NCI-H1417 treated with DMSO at 0.1 percent for 48 hours (cell line): ENCODE measurements around the gene CDC37.

Experiments used
- DNase-seq: peaks from one replicate; lab custom pipeline; 2025; lab: John Stamatoyannopoulos, UW

CDC37 gene

DNA sequence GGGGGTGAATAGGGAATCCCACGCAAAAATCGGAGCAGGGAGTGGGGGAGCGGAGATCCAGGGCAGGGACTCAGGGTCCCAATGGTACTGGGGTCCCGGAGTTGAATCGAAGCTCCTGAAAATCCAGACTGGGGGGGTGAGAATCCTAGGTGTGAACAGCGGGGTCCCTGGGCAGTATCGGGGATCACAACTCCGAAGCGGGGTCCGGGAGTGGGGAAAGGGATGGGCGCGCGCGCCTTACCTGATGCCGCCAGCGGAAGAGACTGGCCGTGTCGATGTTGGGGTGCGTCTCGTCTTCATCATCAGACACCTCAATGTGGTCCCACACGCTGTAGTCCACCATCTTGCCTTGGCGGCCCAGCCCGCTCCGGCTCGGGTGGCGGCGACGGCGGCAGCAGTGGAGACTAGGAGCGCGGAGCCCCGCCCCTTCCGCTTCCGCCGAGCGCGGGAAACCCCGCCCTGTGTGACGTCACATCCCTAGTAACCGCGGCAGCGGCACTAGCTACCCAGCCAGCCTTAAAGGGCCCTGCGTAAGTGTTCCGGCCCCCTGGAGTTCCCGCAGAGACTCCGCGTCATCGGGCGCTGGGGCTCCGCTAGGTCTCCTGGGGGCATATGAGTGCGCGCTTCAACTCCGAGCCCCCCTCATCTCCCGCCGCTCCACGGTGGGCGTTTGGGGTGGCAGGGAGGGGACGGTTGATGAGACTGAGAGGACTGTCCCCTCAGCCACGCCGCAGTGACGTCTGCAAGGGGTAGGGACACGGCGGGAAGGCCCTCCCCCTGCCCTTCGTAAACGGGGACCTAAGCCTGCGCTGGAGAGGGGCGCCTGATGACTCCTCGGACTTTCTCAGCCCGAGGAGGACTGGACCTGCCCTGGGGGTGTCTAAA is at the start of gene CDC37:
Gene CDC37, minus strand, starts transcription at position 406 of the 885 bp plus-strand sequence. Its CDS starts 63 bp downstream, at position 343.
- peak; percentile 86 for DNase-seq

DNA sequence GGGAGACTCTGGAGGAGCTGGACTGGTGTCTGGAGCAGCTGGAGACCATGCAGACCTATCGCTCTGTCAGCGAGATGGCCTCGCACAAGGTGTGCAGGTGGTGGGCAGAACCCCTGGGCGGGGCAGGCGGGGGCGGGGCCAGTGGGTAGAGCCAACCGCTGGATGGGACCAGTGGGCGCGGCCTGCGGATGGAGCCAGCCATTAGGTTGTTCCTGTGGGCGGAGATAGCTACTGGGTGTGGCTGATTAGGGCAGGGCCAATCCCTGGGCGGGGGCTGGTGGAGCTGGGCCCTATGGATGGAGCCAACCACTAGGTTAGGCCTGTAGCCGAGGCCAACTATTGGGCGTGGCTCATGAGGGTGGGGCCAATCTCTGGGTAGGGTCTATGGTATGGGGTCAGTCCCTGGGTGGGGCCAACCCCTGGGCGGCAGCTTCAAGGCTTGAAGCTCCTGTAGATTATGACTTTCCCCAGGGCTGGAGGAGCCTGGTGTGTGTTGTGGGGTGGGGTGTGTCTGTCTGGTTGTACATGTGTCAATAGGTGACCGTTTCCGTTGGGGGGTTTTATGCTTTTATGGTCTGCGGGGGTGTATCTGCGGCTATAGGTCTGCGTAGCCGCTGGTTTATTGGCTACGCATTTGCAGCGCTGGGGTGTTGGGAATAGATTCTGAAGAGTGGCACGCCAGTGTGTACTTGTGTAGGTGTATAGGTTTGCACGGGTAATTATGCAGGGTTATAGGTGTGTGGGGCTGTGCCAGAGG is 47.7 kb upstream of the CDC37 start:
- DNase-seq: no peak

DNA sequence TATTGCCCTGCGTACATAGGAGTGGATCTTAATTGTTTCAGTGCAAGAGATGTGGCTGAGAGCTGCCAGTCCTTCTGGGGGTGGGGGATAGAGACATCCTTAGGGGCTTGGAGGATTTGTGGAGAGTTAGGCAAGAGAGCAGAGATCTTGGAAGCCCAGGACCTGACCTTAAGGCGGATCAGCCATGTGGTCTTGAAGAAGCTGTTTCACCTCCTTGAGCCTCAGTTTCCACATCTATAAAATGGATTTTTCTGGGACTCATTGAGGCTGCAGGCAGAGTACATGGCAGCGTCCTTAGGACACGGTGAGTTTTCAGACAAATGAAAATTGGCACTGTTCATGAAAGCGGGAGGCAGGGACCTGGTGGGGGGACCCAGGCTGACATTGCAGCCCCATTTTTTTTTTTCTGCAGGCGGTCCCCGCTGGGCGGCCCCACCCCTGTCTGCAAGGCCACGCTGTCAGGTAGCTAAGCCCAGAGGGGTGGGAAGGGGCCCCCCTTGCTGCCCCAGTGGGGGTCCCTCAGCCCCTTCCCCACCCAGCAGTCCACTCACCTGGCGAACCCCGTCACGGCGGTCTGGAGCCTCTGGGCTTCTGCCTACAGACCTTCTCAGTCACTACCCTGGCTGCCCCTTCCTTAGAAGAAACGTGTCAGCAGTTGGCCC is 47.0 kb upstream of the CDC37 start:
- no peak for DNase-seq

DNA sequence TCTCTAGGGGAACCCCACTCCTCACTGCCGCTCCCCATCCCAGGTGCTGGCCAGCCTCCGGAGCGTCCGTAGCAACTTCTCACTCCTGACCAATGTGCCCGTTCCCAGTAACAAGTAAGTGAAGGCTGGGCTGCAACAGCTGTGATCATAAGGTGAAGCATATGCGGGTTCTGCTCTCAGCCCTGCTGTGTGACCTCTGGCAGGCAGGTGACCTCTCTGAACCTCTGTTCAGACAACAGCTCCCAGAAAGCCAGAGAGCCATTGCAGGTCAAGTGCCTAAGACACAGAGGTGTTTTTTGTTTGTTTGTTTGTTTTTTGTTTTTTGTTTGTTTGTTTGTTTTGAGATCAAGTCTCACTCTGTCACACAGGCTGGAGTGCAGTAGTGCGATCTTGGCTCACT is 45.7 kb upstream of the CDC37 start:
- DNase-seq: no peak

DNA sequence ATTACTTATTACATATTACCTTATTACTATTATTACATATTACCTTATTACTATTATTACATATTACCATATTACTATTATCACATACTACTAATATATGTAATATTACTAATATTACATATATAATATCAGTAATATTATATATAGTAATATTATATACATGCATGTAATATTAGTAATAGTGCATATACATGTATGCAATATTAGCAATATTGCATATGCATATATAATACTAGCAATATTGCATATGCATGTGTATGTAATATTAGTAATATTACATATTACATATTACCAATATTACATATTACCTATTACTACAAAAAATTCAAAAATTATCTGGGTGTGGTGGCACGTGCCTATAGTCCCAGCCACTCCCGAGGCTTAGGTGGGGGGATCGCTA is 39.4 kb upstream of the CDC37 start:
- DNase-seq: no peak

DNA sequence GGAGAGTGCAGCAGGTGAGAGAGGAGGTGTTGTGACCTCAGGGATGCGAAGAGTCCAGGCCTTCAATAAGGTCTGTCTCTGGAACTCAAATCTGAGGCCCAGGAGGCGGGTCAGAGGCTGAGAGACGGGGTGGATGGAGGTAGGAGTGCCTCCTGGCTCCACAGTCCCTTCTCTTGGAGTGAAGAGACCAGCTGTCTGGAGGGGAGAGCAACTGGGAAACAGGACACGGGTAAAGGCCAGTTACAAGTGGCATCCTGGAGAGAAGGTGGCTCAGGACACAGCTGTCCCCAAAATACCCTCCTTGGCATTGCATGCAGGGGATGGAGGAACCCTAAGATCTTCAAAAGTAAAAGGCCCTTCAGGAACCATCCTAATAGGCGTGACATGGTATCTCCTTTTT is 36.2 kb upstream of the CDC37 start:
- DNase-seq: no peak

DNA sequence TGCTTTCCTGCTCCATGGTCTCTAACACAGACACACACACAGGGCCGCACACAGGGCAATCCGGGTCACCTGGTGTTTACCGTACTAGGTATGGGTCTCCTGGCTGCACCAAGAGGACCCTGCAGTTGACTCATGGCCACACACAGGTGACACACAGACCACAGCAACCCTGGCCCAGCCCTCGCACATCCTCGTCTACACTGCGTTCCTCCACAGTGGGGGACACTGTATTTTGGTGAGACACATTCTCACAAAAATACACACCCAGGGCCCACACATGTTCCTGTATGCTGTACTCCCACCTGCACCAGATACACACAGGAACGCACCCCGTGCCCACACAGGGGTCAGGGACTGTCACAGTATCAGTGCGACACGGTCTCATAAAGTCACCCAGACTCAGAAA is 29.8 kb upstream of the CDC37 start:
- no peak for DNase-seq

DNA sequence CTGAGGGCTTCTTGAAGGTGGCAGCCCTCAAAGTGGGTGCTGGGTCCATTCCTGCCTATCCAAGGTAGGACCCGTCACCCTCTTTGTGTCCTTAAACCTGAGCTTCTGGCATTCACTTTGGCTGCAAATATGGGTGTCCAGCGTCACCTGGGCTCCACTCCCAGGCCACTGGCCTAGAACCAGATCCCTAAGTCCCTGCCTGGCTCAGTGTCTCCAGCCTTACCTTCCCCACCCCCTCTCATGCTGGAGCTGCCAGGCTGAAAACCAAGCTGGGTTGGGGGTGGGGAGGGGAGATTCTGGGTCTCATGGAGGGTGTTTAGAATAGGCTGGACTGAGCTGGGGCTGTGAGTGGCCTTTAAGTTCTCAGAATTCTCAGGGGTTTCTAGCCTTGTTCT is 29.4 kb upstream of the CDC37 start:
- no peak for DNase-seq

DNA sequence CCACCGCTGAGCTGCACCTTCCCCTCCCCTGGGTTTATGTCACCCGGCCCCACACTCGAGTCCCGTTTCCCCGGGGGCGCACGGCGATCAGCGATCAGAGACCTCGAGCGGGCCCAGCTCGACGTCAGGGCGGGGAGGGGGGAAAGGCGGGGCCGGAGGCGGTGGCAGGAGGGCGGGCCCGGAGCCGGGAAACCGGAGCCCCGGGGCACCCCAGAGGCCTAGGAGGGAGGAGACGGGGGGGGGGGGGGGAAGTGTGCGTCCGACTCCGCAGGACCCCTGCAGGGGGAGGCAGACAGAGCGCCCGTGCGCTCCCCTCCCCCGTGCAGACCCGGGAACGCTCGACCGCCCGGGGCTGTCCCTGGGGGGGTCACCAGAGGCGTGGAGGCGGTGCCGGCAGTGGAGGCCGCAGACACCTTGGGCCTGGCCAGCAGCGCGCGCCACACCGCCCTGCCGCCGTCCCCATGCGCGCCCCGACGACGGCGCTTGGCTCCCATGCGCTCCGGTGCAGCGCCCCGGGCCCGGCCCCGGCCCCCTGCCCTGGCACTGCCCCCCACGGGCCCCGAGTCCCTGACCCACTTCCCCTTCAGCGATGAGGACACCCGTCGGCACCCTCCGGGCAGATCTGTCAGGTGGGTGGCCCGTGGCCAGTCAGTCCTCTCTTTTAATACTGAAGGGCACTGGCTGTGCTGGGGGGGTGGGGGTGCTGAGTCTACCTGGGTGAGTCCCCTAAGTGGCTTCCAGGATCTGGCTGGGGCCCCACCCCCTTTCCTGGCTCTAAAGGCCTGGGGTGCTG is 28.8 kb upstream of the CDC37 start:
- no peak for DNase-seq

DNA sequence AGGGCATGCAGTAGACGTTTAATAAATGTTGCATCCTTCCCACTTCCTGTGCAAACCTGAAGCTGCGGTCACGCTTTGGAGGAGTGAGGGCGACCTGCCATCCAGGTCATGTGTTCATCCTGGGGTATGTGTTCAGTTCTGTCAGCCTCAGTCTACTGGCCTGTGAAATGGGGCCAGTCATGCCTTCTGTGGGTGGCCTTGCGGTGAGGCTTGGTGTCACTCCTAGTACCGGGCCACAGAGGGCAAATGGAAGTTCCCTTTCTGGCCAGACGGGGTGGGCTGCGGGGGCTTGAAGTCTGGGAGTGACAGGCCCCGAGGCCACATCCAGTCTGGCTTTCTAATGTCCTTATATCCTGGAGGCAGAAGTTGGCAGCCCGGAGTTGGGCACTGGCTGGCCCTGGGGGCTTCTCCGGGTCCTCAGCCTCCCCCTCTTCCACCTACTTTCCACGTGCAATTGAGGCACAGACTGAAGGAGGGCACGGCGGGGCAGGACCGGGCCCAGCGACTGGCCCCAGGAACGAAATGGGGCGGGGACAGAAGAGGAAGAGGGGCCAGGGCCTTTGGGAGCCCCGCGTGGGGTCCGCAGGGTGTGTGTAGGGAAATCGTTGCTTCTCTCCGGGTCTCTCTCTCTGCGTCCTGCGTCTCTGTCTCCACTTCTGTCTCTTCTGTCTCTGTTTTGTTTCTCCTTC is 28.1 kb upstream of the CDC37 start:
- no peak for DNase-seq

DNA sequence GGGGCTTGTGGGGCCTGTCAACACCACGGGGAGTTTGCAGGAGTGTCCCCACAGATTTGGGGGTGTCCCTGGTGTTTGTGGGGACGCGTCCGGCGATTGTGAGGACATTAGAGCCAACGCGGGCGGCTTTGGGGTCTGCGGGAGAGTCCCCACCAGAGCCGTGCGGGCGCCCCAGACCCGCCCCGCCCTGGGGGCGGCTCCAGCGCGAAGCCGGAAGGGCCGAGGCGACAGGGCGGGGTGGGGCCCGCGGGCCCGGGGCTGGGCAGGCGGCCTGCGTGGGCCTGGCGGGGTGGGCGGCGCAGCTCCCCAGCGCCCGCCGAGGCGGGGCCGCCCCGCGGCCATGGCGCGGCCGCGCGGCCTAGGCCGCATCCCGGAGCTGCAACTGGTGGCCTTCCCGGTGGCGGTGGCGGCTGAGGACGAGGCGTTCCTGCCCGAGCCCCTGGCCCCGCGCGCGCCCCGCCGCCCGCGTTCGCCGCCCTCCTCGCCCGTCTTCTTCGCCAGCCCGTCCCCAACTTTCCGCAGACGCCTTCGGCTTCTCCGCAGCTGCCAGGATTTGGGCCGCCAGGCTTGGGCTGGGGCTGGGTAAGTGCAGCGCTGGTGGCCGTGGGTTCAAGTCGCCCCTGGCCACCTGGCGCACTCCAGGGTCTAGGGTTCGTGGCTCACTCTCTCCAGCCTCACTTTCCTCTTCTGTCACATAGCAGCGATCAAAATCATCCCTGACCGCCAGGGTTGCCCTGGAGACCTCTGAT is 27.3 kb upstream of the CDC37 start:
- no peak for DNase-seq

DNA sequence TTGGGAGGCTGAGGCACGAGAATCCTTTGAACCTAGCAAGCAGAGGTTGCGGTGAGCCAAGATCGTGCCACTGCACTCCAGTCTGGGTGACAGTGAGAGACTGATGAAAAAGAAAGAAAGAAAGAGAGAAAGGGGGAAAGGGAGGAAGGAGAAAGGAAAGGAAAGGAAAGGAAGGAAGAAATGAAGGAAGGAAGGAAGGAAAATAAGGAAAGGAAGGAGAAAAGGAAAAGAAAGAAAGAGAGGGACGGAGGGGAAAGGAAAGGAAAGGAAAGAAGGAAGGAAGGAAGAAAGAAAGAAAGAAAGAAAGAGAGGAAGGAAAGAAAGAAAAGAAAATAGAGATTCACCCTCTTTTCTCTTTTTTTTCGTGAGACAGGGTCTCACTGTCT is 25.6 kb upstream of the CDC37 start:
- no peak for DNase-seq

DNA sequence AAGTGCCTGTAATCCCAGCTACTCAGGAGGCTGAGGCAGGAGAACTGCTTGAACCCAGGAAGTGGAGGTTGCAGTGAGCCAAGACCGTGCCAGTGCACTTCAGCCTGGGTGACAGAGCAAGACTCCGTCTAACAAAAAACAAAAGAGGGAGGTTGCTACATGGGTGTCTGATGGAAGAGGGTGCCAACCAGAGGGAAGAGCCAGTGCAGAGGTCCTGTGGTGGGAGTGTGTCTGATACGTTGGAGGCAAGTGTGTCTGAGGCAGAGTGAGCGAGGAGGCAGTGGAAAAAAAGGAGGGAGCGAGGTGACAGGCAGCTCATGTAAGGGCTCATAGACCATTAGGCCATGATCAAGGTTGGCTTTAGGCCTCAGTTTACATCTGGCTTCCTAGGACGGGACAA is 23.8 kb upstream of the CDC37 start:
- DNase-seq: no peak

DNA sequence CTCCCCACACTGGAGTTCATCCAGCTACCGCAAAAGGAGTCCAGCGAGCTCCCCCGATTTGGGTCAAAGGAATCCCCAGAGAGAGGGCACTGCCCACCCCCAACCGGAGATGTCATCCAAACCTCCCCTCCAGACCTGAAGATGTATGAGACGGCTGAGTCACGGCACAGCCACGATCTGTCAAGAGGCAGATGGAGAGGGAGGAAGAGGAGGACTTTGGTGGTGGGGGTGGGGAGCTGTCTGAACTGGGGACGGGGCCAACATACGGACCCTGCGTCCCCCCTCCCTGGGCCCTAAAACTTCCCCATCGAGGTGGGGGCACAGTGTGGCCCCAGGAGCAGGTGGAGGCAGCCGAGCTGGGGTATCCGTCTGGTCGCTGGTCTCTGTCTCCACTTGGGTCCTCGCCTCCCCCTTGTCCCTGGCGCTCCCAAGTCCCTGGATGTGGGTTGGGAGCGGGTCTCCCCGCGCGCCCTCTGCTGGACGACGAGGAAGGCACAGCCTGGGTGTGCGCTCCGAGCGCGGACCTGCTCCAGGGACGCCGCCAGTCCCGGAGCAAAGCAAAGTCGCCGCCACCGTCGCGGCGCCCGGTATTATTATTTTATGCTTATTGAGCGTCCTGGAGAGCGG is 20.8 kb upstream of the CDC37 start:
- DNase-seq: no peak

DNA sequence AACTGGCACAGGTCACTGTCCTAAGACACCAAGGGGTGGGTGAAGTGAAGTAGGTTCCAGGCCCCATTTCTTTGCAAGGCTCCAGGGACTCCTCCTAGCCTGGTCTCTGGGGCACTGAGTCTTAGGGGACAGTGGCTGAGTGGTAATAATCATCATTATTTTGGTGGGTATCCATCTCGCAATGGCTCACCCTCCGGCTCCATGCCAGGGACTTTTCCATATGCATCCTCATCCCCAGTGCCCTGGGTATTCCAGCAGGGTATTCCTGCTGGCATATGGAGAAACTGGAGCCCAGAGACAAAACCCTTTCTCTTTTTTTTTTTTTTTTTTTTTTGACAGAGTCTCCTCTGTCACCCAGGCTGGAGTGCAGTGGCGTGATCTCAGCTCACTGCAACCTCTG is 19.5 kb upstream of the CDC37 start:
- no peak for DNase-seq

DNA sequence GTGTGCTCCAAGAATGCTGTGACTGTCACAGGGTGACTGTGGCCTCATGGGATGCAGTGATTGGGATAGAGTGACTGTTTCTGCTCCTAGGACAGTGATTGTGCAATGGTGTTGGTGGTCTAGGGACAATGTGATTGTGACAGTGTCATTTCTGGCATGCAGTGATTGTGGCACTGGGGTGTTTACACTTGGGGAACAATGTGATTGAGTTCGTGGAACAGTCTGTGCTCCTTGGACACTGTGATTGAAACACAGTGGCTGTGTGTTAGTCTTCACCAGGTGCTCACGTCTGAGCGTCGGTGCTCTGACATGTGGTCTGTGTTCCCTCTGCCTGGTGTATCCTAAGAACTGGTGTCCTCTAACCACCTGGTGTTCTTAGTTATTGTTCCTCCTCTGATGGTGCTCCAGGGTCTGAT is 18.7 kb upstream of the CDC37 start:
- DNase-seq: no peak

DNA sequence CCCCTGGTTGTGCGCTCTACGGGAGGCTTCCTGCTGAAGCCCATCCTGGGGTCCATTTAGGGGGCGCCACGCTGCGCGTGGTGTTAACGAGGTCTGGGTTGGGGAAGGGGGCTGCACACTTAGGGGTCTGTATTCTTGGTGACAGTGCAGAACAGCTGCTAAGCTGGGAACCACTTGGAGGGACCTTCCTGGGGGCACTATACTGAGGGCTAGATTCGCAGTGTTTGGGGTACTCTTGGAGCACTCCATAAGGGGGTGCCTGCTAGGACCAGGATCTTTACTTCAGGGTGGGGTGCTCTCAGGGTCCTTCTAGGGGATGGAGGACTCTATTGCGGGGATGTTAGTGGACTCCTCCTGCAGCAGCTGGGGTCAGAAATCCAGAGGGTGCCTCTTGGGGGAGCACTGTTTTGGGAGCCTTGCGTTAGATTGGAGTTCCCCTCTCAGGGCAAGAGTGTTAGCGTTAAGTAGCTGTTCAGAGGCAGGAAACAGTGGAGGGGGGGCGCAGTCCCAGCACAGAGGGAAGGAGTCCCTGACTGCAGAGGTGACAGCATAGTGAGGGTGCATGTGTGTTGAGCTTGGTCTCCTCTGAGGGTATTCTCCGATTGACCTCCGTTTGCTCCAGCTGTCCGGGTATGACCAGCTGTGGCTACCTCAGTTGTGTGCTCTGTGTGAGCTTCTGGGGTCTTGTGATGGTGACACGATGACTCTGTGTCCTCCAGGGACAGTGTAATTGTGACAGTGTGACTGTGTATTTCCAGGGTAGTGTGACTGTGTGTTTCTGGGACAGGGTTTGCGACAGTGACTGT is 18.1 kb upstream of the CDC37 start:
- DNase-seq: no peak

DNA sequence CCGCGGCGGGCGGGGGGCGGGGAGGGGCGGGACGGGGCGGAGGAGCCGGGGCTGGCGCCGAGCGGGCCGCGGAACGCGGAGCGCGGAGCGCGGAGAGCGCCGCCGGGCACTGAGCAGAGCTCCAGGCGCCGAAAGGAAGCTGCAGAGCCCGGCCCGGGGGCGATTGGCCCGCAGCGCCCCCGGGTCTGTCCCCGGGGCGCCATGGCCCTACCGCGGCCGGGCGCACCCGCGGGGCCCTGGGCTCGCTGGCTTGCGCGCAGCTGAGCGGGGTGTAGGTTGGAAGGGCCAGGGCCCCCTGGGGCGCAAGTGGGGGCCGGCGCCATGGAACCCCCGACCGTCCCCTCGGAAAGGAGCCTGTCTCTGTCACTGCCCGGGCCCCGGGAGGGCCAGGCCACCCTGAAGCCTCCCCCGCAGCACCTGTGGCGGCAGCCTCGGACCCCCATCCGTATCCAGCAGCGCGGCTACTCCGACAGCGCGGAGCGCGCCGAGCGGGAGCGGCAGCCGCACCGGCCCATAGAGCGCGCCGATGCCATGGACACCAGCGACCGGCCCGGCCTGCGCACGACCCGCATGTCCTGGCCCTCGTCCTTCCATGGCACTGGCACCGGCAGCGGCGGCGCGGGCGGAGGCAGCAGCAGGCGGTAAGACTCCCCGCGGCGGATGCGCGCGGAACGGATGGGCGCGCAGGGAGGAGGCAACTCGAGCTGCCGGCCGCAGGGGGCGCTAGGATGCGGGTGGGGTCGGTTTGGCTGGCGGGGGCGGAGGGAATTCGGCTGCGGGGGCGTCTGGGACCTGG is 17.3 kb upstream of the CDC37 start, which contains the start of gene PDE4A:
Gene PDE4A, plus strand, starts transcription at position 95 of the 796 bp plus-strand sequence. Its CDS starts 227 bp downstream, at position 322.
- DNase-seq: no peak
